Activated T-cell treated with anti-CD3 and anti-CD28 coated beads, Interleukin-2, amount 50 U/mL, for 24 hours (primary cell): ENCODE measurements around the gene FBXO41.

Source experiments
- DNase-seq: peaks from one replicate; pipeline ENCODE4 v3.0.0-alpha.2; 2020
- H3K27ac Mint-ChIP-seq: 2 replicates; pipeline ENCODE4 v1.8.0; 2020; ENCODE audit warnings: mild to moderate bottlenecking, mixed read lengths
- H3K27me3 Mint-ChIP-seq: 2 replicates; pipeline ENCODE4 v1.8.0; 2020; ENCODE audit warnings: mixed read lengths
- H3K36me3 Mint-ChIP-seq: 2 replicates; pipeline ENCODE4 v1.8.0; 2020; ENCODE audit warnings: low read depth, mixed read lengths
- H3K4me1 Mint-ChIP-seq: 2 replicates; pipeline ENCODE4 v1.8.0; 2020; ENCODE audit warnings: low read depth, mixed read lengths
- H3K4me3 Mint-ChIP-seq: 2 replicates; pipeline ENCODE4 v1.8.0; 2020; ENCODE audit warnings: mild to moderate bottlenecking, moderate library complexity, mixed read lengths
- H3K9me3 Mint-ChIP-seq: 2 replicates; pipeline ENCODE4 v1.8.0; 2020; ENCODE audit warnings: mixed read lengths

FBXO41 gene

GRCh38 chr2:73232403-73233153 is 51.7 kb downstream of the FBXO41 start:
- Mint-ChIP-seq H3K27me3 (no peaks in the 10 kb centered on the region), H3K27ac (peak overlapping the region; percentile 98), H3K36me3 (peaks cover 59% of the 10 kb centered on the region), H3K4me1 (peaks cover 23% of the 10 kb centered on the region), H3K9me3 (no peaks in the 10 kb centered on the region), H3K4me3 (peak overlapping the region; percentile 86)
- peak; percentile 66 for DNase-seq

- H3K27ac Mint-ChIP-seq, result no peak overlapping the region
- H3K4me1 Mint-ChIP-seq, result peaks cover 6% of the 10 kb centered on the region
- no peaks in the 10 kb centered on the region for H3K27me3 Mint-ChIP-seq
- no peak for DNase-seq
- peaks cover 58% of the 10 kb centered on the region for H3K36me3 Mint-ChIP-seq
- H3K9me3 Mint-ChIP-seq, result no peaks in the 10 kb centered on the region
- no peak overlapping the region for H3K4me3 Mint-ChIP-seq
Measured at GRCh38 chr2:73228631-73229030, 55.6 kb downstream of the FBXO41 start.

- H3K27ac Mint-ChIP-seq, result no peak overlapping the region
Measured at GRCh38 chr2:73227086-73227485, 57.2 kb downstream of the FBXO41 start.

GRCh38 chr2:73225513-73226360 is 58.5 kb downstream of the FBXO41 start:
- Mint-ChIP-seq H3K27me3 (no peaks in the 10 kb centered on the region), H3K9me3 (no peaks in the 10 kb centered on the region), H3K27ac (peak overlapping the region; percentile 44), H3K4me3 (no peak overlapping the region), H3K4me1 (no peaks in the 10 kb centered on the region), H3K36me3 (peaks cover 87% of the 10 kb centered on the region)
- DNase-seq, result no peak

More at GRCh38 chr2:73227086-73227485, 57.2 kb downstream of the FBXO41 start:
- H3K4me1 Mint-ChIP-seq, result no peaks in the 10 kb centered on the region
- H3K4me3 Mint-ChIP-seq, result no peak overlapping the region
- H3K27me3 Mint-ChIP-seq, result no peaks in the 10 kb centered on the region
- H3K9me3 Mint-ChIP-seq, result no peaks in the 10 kb centered on the region
- no peak for DNase-seq
- H3K36me3 Mint-ChIP-seq, result peaks cover 73% of the 10 kb centered on the region

GRCh38 chr2:73223821-73224220 is 60.5 kb downstream of the FBXO41 start:
- no peak overlapping the region for H3K4me3 Mint-ChIP-seq
- H3K9me3 Mint-ChIP-seq, result no peaks in the 10 kb centered on the region
- no peaks in the 10 kb centered on the region for H3K27me3 Mint-ChIP-seq
- peaks cover 94% of the 10 kb centered on the region for H3K36me3 Mint-ChIP-seq
- no peak for DNase-seq
- H3K27ac Mint-ChIP-seq, result peak overlapping the region; percentile 8
- H3K4me1 Mint-ChIP-seq, result no peaks in the 10 kb centered on the region

GRCh38 chr2:73218298-73218697 is 66.0 kb downstream of the FBXO41 start:
- Mint-ChIP-seq H3K27me3 (no peaks in the 10 kb centered on the region), H3K27ac (peak overlapping the region; percentile 38), H3K9me3 (no peaks in the 10 kb centered on the region), H3K4me3 (no peak overlapping the region), H3K4me1 (peaks cover 29% of the 10 kb centered on the region), H3K36me3 (peaks cover 60% of the 10 kb centered on the region)
- no peak for DNase-seq

GRCh38 chr2:73217826-73218225 is 66.5 kb downstream of the FBXO41 start:
- no peak for DNase-seq
- H3K4me3 Mint-ChIP-seq, result no peak overlapping the region
- H3K9me3 Mint-ChIP-seq, result no peaks in the 10 kb centered on the region
- peak overlapping the region; percentile 60 for H3K27ac Mint-ChIP-seq
- H3K4me1 Mint-ChIP-seq, result peaks cover 33% of the 10 kb centered on the region
- peaks cover 56% of the 10 kb centered on the region for H3K36me3 Mint-ChIP-seq
- H3K27me3 Mint-ChIP-seq, result no peaks in the 10 kb centered on the region

- no peaks in the 10 kb centered on the region for H3K9me3 Mint-ChIP-seq
- H3K36me3 Mint-ChIP-seq, result peaks cover 49% of the 10 kb centered on the region
- H3K27ac Mint-ChIP-seq, result peak overlapping the region; percentile 60
- H3K27me3 Mint-ChIP-seq, result no peaks in the 10 kb centered on the region
- H3K4me1 Mint-ChIP-seq, result peaks cover 37% of the 10 kb centered on the region
- no peak for DNase-seq
- no peak overlapping the region for H3K4me3 Mint-ChIP-seq
Measured at GRCh38 chr2:73217160-73217559, 67.1 kb downstream of the FBXO41 start.

GRCh38 chr2:73215254-73215653 is 69.0 kb downstream of the FBXO41 start:
- peak overlapping the region; percentile 95 for H3K4me3 Mint-ChIP-seq
- DNase-seq, result no peak
- H3K36me3 Mint-ChIP-seq, result peaks cover 30% of the 10 kb centered on the region
- peaks cover 38% of the 10 kb centered on the region for H3K4me1 Mint-ChIP-seq
- H3K27ac Mint-ChIP-seq, result peak overlapping the region; percentile 97
- no peaks in the 10 kb centered on the region for H3K27me3 Mint-ChIP-seq
- H3K9me3 Mint-ChIP-seq, result no peaks in the 10 kb centered on the region

- Mint-ChIP-seq H3K9me3 (no peaks in the 10 kb centered on the region), H3K27me3 (no peaks in the 10 kb centered on the region), H3K4me1 (peaks cover 38% of the 10 kb centered on the region), H3K4me3 (peak within 1 kb of the TSS; percentile 95), H3K27ac (peak within 1 kb of the TSS; percentile 97), H3K36me3 (peaks cover 21% of the 10 kb centered on the region)
- DNase-seq, result peak; percentile 96
Measured at GRCh38 chr2:73214120-73215035, 69.9 kb downstream of the FBXO41 start, which contains the start of gene SMYD5. TSS of gene SMYD5 (plus strand) at chr2:73214245. CDS start at chr2:73214267, 22 bp downstream.

- H3K27me3 Mint-ChIP-seq, result peaks cover 2% of the 10 kb centered on the region
- peaks cover 10% of the 10 kb centered on the region for H3K36me3 Mint-ChIP-seq
- peak; percentile 85 for DNase-seq
- H3K4me3 Mint-ChIP-seq, result no peak overlapping the region
- no peaks in the 10 kb centered on the region for H3K9me3 Mint-ChIP-seq
- H3K4me1 Mint-ChIP-seq, result peaks cover 35% of the 10 kb centered on the region
- H3K27ac Mint-ChIP-seq, result peak overlapping the region; percentile 40
Measured at GRCh38 chr2:73212448-73213176, 71.7 kb downstream of the FBXO41 start.

- H3K27ac Mint-ChIP-seq, result no peak overlapping the region
- peaks cover 10% of the 10 kb centered on the region for H3K36me3 Mint-ChIP-seq
- peaks cover 33% of the 10 kb centered on the region for H3K4me1 Mint-ChIP-seq
- DNase-seq, result no peak
- no peak overlapping the region for H3K4me3 Mint-ChIP-seq
- peaks cover 3% of the 10 kb centered on the region for H3K27me3 Mint-ChIP-seq
- H3K9me3 Mint-ChIP-seq, result no peaks in the 10 kb centered on the region
Measured at GRCh38 chr2:73212098-73212447, 72.2 kb downstream of the FBXO41 start.

GRCh38 chr2:73210696-73211095 is 73.6 kb downstream of the FBXO41 start:
- H3K9me3 Mint-ChIP-seq, result no peaks in the 10 kb centered on the region
- no peak overlapping the region for H3K4me3 Mint-ChIP-seq

More at GRCh38 chr2:73210696-73211095, 73.6 kb downstream of the FBXO41 start:
- DNase-seq, result no peak
- H3K27ac Mint-ChIP-seq, result no peak overlapping the region
- peaks cover 28% of the 10 kb centered on the region for H3K4me1 Mint-ChIP-seq
- H3K36me3 Mint-ChIP-seq, result peaks cover 10% of the 10 kb centered on the region
- peaks cover 12% of the 10 kb centered on the region for H3K27me3 Mint-ChIP-seq
